ENCODE data around the gene CDC42SE2. TPM values are rescaled to one million over a fixed set of nuclear protein-coding genes. Genes with fewer than 3 reads are reported as not detected.

Gene CDC42SE2
- total RNA-seq, 2 experiments from 2014 or later: 105 to 106 TPM

GRCh38 chr5:131271888-131272287 lies 8.0 kb downstream of the CDC42SE2 start:
- CTCF ChIA-PET: interaction anchor here (1.5 to 3.2 kb wide), 3 partner anchors 8 to 142 kb away, joined by 4 to 12 read pairs (median 4); partner anchors contain the start of gene CDC42SE2
- POLR2A ChIA-PET: interaction anchor here (1.5 kb wide), 1 partner anchor 8 kb away, joined by 5 read pairs; the partner anchor contains the start of gene CDC42SE2

- POLR2A ChIA-PET: interaction anchor here (0.6 to 1.5 kb wide), 7 partner anchors 9 to 123 kb away, joined by 3 to 5 read pairs (median 3); partner anchors contain the start of gene CDC42SE2
- CTCF ChIA-PET: interaction anchor here (0.6 to 3.2 kb wide), 5 partner anchors 8 to 142 kb away, joined by 3 to 12 read pairs (median 4); partner anchors contain the start of gene CDC42SE2
Observed at GRCh38 chr5:131272307-131272706, 8.5 kb downstream of the CDC42SE2 start.

- POLR2A ChIA-PET: interaction anchor here (0.6 to 3.9 kb wide), 8 partner anchors 8 to 123 kb away, joined by 3 to 23 read pairs (median 4); partner anchors contain the start of gene CDC42SE2
- CTCF ChIA-PET: interaction anchor here (0.6 to 3.2 kb wide), 6 partner anchors 8 to 141 kb away, joined by 3 to 12 read pairs (median 4); partner anchors contain the start of gene CDC42SE2
Observed at GRCh38 chr5:131272724-131273123, 8.9 kb downstream of the CDC42SE2 start.

GRCh38 chr5:131274326-131275063 lies 10.6 kb downstream of the CDC42SE2 start:
- POLR2A ChIA-PET: interaction anchor here (0.5 to 3.9 kb wide), 7 partner anchors 9 to 118 kb away, joined by 3 to 23 read pairs (median 3); partner anchors contain the start of gene CDC42SE2
- CTCF ChIA-PET: interaction anchor here (0.5 to 3.2 kb wide), 5 partner anchors 8 to 111 kb away, joined by 3 to 12 read pairs (median 3); partner anchors contain the start of gene CDC42SE2

GRCh38 chr5:131276072-131276471 lies 12.2 kb downstream of the CDC42SE2 start:
- CTCF ChIA-PET: interaction anchor here (0.8 to 2.9 kb wide), 5 partner anchors 9 to 111 kb away, joined by 3 to 9 read pairs (median 3); no protein-coding TSS in a partner anchor

GRCh38 chr5:131277447-131277846 lies 13.6 kb downstream of the CDC42SE2 start:
- ChIA-PET CTCF (interaction anchor here (1.3 to 2.9 kb wide), 2 partner anchors 12 to 14 kb away, joined by 3 to 9 read pairs; no protein-coding TSS in a partner anchor), POLR2A (interaction anchor here (0.6 to 1.4 kb wide), 3 partner anchors 13 to 79 kb away, joined by 3 to 4 read pairs (median 3); partner anchors contain the start of gene CDC42SE2)

More at GRCh38 chr5:131276072-131276471, 12.2 kb downstream of the CDC42SE2 start:
- POLR2A ChIA-PET: interaction anchor here (0.6 to 3.9 kb wide), 7 partner anchors 9 to 203 kb away, joined by 3 to 23 read pairs (median 4); partner anchors contain the start of gene CDC42SE2

GRCh38 chr5:131277875-131278740 lies 14.3 kb downstream of the CDC42SE2 start:
- ChIA-PET POLR2A (interaction anchor here (0.5 to 1.4 kb wide), 4 partner anchors 13 to 109 kb away, joined by 3 to 4 read pairs (median 3); partner anchors contain the start of gene CDC42SE2), CTCF (interaction anchor here (1.3 to 2.9 kb wide), 2 partner anchors 13 to 15 kb away, joined by 3 to 9 read pairs; no protein-coding TSS in a partner anchor)

GRCh38 chr5:131278741-131279124 lies 14.9 kb downstream of the CDC42SE2 start:
- POLR2A ChIA-PET: interaction anchor here (0.5 to 1.4 kb wide), 2 partner anchors 15 to 22 kb away, joined by 3 to 4 read pairs; partner anchors contain the start of gene CDC42SE2
- CTCF ChIA-PET: interaction anchor here (0.6 kb wide), 1 partner anchor 110 kb away, joined by 3 read pairs; no protein-coding TSS in a partner anchor

GRCh38 chr5:131279204-131279603 lies 15.4 kb downstream of the CDC42SE2 start:
- ChIA-PET POLR2A (no interaction called here), CTCF (interaction anchor here (0.6 kb wide), 1 partner anchor 111 kb away, joined by 3 read pairs; no protein-coding TSS in a partner anchor)

GRCh38 chr5:131280417-131280816 lies 16.6 kb downstream of the CDC42SE2 start:
- POLR2A ChIA-PET: interaction anchor here (0.6 to 1.8 kb wide), 5 partner anchors 8 to 114 kb away, joined by 3 to 5 read pairs (median 4); partner anchors contain the start of gene CDC42SE2
- CTCF ChIA-PET: interaction anchor here (0.9 to 1.9 kb wide), 4 partner anchors 20 to 116 kb away, joined by 3 to 5 read pairs (median 3); no protein-coding TSS in a partner anchor

GRCh38 chr5:131281133-131281867 lies 17.4 kb downstream of the CDC42SE2 start:
- CTCF ChIA-PET: interaction anchor here (1.1 to 1.9 kb wide), 3 partner anchors 11 to 115 kb away, joined by 3 to 5 read pairs (median 4); no protein-coding TSS in a partner anchor
- POLR2A ChIA-PET: interaction anchor here (0.7 to 1.8 kb wide), 4 partner anchors 9 to 133 kb away, joined by 3 to 5 read pairs (median 4); partner anchors contain the start of gene CDC42SE2

- CTCF ChIA-PET: interaction anchor here (1.1 to 1.9 kb wide), 2 partner anchors 11 to 114 kb away, joined by 4 to 5 read pairs; no protein-coding TSS in a partner anchor
- POLR2A ChIA-PET: interaction anchor here (0.7 kb wide), 2 partner anchors 56 to 132 kb away, joined by 3 read pairs; no protein-coding TSS in a partner anchor
Observed at GRCh38 chr5:131281868-131282234, 18.0 kb downstream of the CDC42SE2 start.

GRCh38 chr5:131282235-131282634 lies 18.4 kb downstream of the CDC42SE2 start:
- POLR2A ChIA-PET: interaction anchor here (0.7 kb wide), 1 partner anchor 57 kb away, joined by 3 read pairs; no protein-coding TSS in a partner anchor
- CTCF ChIA-PET: interaction anchor here (1.9 kb wide), 1 partner anchor 114 kb away, joined by 5 read pairs; no protein-coding TSS in a partner anchor

- ChIA-PET POLR2A (interaction anchor here (0.5 to 0.9 kb wide), 9 partner anchors 12 to 1466 kb away, joined by 3 to 11 read pairs (median 5); no protein-coding TSS in a partner anchor), CTCF (interaction anchor here (0.7 to 1.7 kb wide), 9 partner anchors 8 to 119 kb away, joined by 3 to 5 read pairs (median 3); no protein-coding TSS in a partner anchor)
Observed at GRCh38 chr5:131285703-131286399, 22.0 kb downstream of the CDC42SE2 start.

- ChIA-PET CTCF (interaction anchor here (0.7 to 1.7 kb wide), 6 partner anchors 8 to 103 kb away, joined by 3 to 5 read pairs (median 4); no protein-coding TSS in a partner anchor), POLR2A (interaction anchor here (0.6 to 0.9 kb wide), 3 partner anchors 24 to 118 kb away, joined by 3 to 7 read pairs (median 6); no protein-coding TSS in a partner anchor)
Observed at GRCh38 chr5:131286400-131286715, 22.5 kb downstream of the CDC42SE2 start.

- CTCF ChIA-PET: no interaction called here
- POLR2A ChIA-PET: no interaction called here
Observed at GRCh38 chr5:131288328-131288727, 24.5 kb downstream of the CDC42SE2 start.

Data from activated CD8-positive, alpha-beta memory T cell treated with anti-CD3 and anti-CD28 coated beads for 36 hours (primary cell).